Inflammatory macrophage treated with lipopolysaccharide for 1 hour (primary cell): ENCODE data around the gene RNF133.
"Not testable (repeated sequence)": the region's sequence is repeated elsewhere in the genome, so short reads cannot be mapped to it uniquely, and the experiment has no call there.

Experiments used
- DNase-seq, 2 donors: peaks; one replicate each; pipeline ENCODE4 v3.0.0-alpha.2; 2020 to 2022

Gene RNF133

DNA sequence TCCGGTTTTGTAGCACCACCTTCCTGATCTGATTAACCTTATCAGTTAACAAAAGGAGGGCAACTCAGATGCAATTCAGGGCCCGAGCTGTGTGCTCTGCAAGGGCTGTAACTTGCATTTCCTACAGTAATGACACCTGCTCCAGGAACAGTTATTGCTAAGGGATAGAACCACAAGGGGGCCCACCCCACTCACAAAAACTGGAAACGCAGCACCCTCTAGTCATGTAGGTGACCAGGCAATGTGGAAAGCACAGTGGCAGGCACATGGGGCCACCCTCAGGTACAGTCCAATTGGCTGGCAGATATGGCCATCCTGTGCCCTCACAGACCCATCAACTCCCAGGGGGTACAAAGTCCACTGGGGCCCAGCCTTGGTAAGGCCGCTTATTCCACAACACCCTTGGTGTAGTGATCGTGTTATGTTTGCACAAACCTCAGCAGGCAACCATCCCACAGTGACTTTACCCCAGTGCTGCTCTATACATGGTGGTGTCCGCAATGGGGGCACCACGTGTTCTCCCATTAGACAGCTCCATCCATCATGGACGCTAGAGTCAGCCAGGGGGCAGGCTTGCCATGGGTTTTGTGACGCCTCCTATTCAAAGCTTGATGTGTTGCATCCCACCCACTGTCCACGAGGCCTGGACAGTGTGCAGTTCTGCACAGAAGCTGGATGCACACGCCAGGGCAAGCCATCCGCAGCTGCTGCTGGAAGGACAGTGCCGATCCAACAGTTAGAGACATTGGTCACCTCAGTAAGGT lies 9.4 kb downstream of the RNF133 start:
- no peak for DNase-seq

DNA sequence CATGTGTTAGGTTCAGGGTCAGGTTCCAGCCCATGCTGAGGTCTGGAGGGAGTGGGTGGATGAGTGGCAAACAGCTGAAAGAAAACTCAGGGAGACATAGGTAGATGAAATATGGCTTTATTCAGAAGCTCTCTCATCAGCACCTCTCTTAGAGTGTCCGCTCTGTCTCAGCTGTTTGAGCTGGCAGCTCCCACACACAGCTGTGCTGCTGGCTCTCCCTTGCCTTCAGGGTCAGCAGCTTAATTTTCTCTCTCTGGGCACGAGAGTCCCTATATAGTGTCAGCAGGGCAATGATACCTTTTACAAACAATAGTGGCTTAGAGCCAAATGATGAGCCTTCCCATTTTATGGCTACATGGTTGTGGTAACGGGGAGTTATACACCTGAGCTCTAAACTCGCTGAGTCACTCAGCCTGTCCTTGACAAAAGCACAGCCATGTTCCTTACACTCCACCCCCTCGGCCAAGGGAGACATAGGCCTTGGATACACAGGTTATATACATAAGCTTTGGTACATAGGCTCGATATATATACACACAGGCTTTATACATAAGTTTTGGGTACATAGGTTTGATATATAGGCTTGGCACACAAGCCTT lies 10.4 kb downstream of the RNF133 start:
- DNase-seq, result no peak

DNA sequence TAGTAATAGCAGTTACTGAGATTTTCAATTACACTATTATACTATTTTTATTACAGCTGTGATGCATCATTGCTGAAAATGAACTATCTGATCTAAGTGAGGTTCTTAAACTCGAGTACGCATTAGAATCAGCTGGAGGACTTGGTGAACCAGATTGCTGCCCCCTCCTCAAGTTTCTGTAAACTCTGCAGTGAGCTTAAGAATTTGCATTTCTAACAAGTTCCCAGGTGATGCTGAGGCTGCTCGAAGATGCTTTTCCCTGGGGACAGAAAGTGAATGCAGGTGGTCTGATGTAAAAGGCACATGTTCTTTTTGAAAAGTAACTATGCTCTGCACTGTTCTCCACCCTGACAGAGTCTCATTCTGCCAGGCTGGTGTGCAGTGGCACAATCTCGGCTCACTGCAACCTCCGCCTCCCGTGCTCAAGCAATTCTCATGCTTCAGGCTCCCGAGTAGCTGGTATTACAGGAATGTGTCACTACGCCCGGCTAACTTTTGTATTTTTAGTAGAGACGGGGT lies 12.5 kb downstream of the RNF133 start:
- no peak for DNase-seq

DNA sequence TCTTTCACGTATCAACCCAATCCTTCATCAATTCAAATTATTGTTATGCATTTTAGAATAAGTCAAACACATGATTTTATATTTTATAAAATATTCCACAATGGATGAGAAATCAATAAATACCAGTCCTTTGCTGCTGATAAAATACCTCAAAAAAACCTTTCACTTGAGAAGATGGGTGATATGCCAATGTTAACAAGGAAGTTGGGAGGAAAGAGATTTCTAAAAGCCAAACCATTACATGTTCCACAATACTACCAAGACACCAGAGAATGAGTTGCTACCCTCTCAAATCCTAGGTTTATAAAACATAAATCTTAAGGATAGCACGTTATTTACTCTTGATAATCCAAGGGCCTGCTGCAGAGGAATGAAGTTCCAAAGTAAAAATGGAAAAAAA lies 14.4 kb downstream of the RNF133 start:
- DNase-seq, result no peak

DNA sequence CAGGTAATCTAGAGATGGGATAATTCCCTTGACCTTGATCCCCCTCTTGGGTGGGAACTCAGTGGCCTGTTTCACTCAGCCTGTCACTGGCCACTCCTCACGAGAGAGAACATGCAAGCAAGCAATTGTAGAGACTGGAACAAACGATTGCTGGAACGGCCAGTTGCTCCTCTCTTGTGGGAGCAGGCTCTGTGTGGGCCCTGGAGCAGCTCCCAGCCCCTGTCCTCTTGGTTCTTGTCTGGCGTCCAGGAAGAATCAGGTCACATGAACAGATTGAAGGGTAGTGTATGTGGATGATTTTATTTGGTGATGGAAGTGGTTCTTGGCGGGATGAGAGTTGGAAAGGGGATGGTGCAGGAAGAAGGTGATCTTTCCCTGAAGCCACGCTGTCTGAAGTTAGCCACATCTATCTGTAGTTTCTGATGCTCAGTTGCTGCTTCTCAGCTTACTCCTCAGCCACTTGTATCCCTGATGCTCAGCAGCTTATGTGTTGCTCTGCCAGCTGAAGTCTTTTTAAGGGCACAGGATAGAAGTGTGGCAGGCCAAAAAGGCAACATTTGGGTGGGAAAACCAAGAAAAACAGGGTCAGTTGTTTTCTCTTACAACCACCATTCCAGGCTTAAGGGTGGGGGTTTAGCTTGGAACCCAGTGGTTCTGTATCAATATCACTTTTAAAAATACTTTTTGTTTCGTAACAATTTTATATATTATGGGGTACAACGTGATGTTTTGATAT lies 15.9 kb downstream of the RNF133 start:
- DNase-seq, result no peak

DNA sequence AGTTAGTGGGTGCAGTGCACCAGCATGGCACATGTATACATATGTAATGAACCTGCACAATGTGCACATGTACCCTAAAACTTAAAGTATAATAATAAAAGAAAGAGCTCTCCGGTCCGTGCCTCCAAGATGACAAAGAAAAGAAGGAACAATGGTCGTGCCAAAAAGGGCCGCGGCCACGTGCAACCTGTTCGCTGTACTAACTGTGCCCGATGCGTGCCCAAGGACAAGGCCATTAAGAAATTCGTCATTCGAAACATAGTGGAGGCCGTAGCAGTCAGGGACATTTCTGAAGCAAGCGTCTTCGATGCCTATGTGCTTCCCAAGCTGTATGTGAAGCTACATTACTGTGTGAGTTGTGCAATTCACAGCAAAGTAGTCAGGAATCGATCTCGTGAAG lies 17.7 kb downstream of the RNF133 start:
- DNase-seq, result not testable (repeated sequence)

DNA sequence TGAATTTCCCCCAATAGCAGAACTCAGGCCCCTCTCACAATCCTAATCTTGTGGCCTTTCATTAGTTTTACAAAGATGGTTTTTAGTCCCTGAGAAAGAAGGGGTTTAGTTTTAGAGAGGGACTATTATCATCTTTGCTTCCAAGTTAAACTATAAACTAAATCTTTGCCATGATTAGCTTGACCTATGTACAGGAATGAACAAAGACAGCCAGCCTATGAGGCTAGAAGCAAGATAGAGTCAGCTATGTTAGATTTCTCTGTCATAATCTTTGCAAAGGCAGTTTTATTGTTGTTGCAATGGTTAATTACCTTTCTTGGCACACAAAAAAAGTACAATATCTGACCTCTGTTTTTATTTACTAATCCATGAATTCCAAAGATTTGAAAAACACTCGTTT lies 19.1 kb downstream of the RNF133 start:
- DNase-seq, result no peak

DNA sequence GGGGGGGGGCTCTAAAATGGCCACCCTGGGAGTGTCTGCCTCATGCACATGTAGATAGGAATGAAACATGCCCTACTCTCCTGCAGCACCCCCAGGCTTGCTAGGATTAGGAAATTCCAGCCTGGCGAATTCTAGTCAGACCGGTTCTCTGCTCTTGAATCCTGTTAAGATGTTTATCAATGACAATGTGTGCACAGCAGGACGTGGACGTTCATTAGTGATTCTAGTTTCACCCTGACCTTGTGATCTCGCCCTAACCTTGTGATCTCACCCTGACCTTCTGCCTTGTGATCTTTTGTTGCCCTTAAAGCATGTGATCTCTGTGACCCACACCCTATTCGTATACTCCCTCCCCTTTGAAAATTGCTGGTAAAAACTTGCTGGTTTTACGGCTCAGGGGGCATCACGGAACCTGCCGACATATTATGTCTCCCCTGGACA lies 19.6 kb downstream of the RNF133 start:
- not testable (repeated sequence) for DNase-seq

DNA sequence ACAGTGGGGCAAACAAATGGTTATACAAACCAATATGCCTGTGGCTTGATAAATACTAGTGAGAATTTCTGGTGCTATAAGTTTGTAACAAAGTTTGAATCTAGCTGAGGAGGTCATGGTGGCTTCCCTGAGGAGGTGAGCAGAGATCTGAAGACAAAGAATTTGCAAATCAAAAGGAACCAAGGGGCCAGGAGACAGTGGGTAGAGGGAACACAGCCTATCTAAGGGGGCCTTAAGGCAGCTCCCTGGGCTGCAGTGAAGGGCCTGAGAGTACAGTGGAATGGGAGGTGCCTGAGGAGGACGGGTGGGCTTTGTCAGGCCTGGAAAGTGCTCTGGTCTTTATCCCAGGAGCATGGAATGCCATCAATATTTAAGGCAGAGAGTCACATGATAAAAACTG lies 21.8 kb downstream of the RNF133 start:
- no peak for DNase-seq

DNA sequence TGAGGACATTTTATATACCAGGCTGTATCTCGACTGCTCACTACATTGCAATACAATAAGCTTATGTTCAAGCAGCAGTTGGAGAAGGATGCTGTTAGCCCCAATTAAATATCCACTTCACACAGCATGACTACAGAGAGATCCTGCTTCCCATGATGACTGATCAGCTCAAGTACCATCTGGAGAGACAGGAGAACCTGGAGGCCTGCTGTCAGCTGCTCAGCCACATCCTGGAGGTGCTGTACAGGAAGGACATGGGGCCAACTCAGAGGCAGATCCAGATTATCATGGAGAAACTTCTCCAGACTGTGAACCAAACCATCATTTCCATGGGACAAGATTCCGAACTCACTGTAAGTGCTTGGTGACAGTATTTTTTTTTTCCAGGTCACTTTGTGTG lies 22.5 kb downstream of the RNF133 start:
- no peak for DNase-seq

DNA sequence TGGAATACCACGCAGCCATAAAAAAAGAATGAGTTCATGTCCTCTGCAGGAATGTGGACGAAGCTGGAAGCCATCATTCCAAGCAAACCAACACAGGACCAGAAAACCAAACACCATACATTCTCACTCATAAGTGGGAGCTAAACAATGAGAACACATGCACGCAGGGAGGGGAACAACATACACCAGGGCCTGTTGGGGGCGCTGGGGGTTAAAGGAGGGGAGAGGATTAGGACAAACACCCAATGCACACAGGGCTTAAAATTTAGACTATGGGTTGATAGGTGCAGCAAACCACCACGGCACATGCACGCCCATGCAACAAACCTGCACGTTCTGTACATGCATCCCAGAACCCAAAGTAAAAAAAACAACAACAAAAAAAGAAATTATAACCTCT lies 23.3 kb downstream of the RNF133 start:
- DNase-seq, result no peak

DNA sequence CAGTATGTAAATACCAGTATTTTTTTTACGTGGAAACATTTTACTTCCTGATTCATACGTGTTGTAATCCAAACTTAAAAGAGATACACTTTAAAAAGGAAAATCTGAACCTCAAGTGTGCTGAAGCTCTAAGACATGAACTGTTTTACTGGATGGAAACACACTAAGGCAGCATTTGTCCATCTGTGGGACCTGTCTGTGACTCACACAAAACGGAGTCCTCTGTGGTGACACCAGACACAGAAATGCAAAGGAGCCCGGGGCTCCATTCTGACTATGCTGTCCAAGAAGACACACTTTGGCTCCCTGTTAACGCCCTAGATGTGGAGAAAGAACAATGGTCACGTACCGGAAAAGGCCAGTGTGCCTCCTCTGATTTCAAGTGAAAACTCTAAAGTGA lies 23.9 kb downstream of the RNF133 start:
- DNase-seq, result no peak

DNA sequence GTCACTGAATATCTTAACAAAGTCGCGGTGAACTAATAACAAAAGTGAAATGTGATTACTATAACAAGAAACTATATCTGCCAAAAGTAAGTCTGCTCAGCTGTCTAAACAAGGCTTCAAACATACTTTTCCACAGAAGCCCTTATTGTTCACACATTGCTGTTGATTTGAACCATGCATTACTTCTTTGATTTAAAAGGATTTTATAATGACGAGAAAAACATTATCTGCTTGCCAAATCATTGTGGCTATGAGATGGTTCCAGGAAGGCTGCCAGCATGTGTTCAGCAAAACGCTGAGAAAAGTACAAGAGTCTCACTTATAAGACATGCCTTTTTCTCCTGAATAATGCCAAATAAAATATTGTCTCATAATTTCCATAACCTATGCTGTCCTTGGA lies 24.4 kb downstream of the RNF133 start:
- DNase-seq, result no peak

DNA sequence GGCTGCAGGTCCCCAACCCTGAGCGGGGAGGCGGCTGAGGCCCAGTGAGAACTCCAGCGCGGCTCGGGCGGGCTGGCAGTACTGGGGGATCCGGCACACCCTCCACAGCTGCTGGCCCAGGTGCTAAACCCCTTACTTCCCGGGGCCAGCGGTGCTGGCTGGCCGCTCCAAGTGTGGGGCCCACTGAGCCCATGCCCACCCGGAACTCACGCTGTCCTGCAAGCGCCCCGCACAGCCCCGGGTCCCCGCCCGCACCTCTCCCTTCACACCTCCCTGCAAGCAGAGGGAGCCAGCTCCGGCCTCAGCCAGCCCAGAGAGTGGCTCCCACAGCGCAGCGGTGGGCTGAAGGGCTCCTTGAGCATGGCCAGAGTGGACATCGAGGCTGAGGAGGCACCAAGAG lies 25.0 kb downstream of the RNF133 start:
- no peak for DNase-seq

DNA sequence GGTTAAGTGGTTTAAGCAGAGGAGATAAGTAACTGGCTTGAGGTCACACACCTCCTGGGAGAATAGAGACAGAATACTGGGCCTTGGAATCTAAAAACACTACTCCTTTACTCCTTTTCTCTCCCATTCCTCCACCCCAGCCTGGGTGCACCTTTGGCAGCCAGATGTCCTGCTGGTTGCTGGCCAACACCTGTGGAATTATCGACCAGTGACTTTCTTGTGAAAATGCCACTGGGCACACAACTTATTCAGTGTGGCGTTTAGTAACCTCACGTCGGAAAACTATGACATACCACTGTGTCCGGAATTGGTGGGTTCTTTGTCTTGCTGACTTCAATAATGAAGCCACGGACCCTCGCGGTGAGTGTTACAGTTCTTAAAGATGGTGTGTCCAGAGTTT lies 26.4 kb downstream of the RNF133 start:
- DNase-seq, result no peak

DNA sequence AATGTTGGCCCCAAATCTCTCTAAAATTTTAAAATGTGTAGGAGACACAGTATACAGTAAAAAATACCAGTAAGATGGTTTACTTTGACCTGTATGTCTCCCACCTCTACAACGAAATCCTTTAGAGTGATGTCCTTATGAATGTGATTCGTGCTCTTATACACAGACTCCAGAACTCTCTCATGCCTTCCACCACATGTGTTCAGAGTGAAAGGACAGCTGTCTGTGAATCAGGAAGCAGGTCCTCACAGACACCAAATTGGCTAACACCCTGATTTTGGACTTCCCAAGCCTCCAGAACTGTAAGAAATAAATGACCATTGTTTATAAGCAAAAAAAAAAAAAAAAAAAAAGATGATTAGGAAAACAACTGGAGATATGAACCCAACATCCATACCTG lies 35.2 kb downstream of the RNF133 start:
- no peak for DNase-seq

DNA sequence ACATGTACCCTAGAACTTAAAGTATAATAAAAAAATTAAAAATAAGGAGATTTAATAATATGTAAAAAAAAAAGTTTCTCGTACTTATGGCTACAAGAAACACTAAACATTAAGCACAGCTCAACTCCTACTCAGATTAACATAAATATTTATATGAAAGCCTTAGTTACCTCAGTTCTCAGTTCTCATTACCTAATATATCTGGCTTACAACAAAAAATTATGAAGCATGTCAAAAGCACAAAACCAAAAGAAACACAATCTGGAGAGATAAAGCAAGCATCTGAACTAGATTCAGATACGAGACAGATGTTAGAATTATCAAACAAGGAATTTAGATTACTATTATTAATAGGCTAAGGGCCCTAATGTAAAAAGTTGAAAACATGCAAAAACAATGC lies 40.1 kb downstream of the RNF133 start:
- DNase-seq, result no peak

DNA sequence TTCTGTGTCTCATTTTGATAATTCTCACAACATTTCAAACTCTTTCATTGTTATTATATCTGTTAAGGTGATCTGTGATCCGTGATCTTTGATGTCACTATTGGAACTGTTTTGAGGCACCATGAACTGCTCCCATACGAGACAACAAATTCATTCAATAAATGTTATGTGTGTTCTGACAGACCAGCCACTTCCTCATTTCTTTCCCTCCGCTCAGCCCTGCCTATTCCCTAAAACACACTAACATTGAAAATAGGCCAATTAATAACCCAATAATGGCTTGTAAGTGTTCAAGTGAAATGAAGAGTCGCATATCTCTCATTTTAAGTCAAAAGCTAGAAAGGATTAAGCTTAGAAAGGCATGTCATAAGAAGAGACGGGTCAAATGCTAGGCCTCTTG lies 45.2 kb downstream of the RNF133 start:
- no peak for DNase-seq

DNA sequence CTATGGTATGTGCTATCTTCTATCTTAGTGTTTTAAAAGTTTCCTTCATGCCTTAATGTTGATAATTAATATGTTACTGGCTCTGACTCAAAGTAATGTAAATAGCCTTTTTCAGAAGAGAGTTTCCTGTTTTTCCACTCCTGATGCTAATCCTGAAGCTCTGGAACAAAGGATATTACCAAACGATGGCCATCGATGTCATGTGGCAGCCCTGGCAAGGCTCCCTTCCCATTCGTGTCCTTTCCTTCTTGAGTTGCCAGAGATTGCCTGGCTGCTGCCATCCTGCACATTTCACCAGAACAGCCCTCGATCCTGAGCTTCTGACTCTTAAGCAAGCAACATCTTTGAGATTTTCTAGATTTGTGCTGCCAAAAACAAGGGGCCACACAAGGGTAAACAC lies 46.0 kb downstream of the RNF133 start:
- DNase-seq, result no peak

DNA sequence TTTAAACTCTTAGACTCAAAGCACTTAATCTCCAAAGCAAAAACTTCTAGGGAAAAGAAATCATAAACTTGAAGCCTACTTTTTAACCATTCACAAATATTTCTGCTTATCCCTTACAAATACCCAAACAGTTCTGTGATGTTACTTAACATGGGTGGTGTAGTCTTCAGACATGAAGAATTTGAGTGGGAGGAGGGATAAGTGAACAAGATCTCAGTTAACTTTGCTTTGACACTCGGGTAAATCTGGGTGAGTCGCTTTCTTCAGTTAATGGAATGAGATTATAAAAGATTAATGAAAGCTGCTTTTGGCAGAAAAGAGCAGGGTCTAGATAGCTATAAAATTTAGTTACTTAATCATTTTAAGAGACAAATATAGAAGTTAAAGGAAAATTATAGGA lies 47.5 kb downstream of the RNF133 start:
- no peak for DNase-seq
